IMR-90 (cell line): ENCODE data around the gene CDKL4. TPM values are rescaled to one million over a fixed set of nuclear protein-coding genes. Genes with fewer than 3 reads are reported as not detected.
A peak's percentile ranks its signal among the peaks of the same experiment; 100 is the strongest.

Experiments
- ATAC-seq: fragments of 200-7000 bp; cut with Tn5 transposase; 2 replicates; pipeline ENCODE4 v1.9.1; 2020; ENCODE audit warnings: low read depth, mild to moderate bottlenecking, moderate library complexity
- BruUV-seq: library from RNA; stranded (reverse); fragments of 400-500 nt; replicated peaks from 2 replicates; lab custom pipeline; 2021; lab: Mats Ljungman, UMichigan
- CTCF ChIA-PET: fragments of 300-600 bp; formaldehyde crosslinking; extraction: SDS; loops from one replicate; lab custom pipeline; 2021; ENCODE audit warnings: antibody characterized with exemption; lab: Yijun Ruan, JAX
- POLR2A ChIA-PET: fragments of 300-600 bp; sonication (Branson Sonifier 250); formaldehyde crosslinking; loops from one replicate; lab custom pipeline; 2022; ENCODE audit warnings: antibody characterized with exemption; ENCODE audit not compliant: unreplicated experiment; lab: Charles Lee
- DNase-seq: peaks from one replicate; pipeline ENCODE4 v3.0.0; 2013
- H2AFZ ChIP-seq: replicated peaks from 2 replicates; pipeline ENCODE3; 2013; ENCODE audit warnings: low read length, mild to moderate bottlenecking; ENCODE audit not compliant: poor library complexity
- H2AK5ac ChIP-seq: 2 replicates; pipeline ENCODE4 v1.6.1; 2013; ENCODE audit warnings: low read depth, low read length, inconsistent platforms
- H2AK9ac ChIP-seq: replicated peaks from 2 replicates; pipeline ENCODE3; 2013; ENCODE audit warnings: mild to moderate bottlenecking, low read depth, low read length, moderate library complexity; ENCODE audit not compliant: poor library complexity
- H2BK120ac ChIP-seq: 2 replicates; pipeline ENCODE4 v1.6.1; 2013; ENCODE audit warnings: low read depth, low read length, inconsistent platforms
- H2BK15ac ChIP-seq: 3 replicates; pipeline ENCODE4 v1.6.1; 2013; ENCODE audit warnings: low read depth, low read length, inconsistent platforms
- H2BK20ac ChIP-seq: 2 replicates; pipeline ENCODE4 v1.6.1; 2013; ENCODE audit warnings: low read depth, mild to moderate bottlenecking, inconsistent platforms, low read length, moderate library complexity
- H2BK5ac ChIP-seq: 2 replicates; pipeline ENCODE4 v1.6.1; 2013; ENCODE audit warnings: mild to moderate bottlenecking, low read depth, low read length, inconsistent platforms; ENCODE audit not compliant: poor library complexity, severe bottlenecking
- H3K14ac ChIP-seq: replicated peaks from 2 replicates; pipeline ENCODE4 v1.6.1; 2013; ENCODE audit warnings: low read depth, low read length, inconsistent platforms
- H3K18ac ChIP-seq: 2 replicates; pipeline ENCODE4 v1.6.1; 2013; ENCODE audit warnings: low read depth, low read length, control low read depth
- H3K23ac ChIP-seq: 2 replicates; pipeline ENCODE4 v1.6.1; 2013; ENCODE audit warnings: low read depth, low read length, inconsistent platforms
- H3K27ac ChIP-seq: 2 replicates; pipeline ENCODE4 v1.5.1; 2013; ENCODE audit warnings: mild to moderate bottlenecking, control low read depth, low read length; ENCODE audit not compliant: insufficient read depth
- H3K27me3 ChIP-seq: 2 replicates; pipeline ENCODE4 v1.6.1; 2013; ENCODE audit warnings: low read length; ENCODE audit not compliant: control insufficient read depth, insufficient read depth
- H3K36me3 ChIP-seq: 2 replicates; pipeline ENCODE4 v1.6.1; 2013; ENCODE audit warnings: low read length, mixed read lengths; ENCODE audit not compliant: control insufficient read depth, insufficient read depth
- H3K4ac ChIP-seq: 2 replicates; pipeline ENCODE4 v1.6.1; 2013; ENCODE audit warnings: low read depth, low read length, inconsistent platforms
- H3K4me1 ChIP-seq: 2 replicates; pipeline ENCODE4 v1.6.1; 2013; ENCODE audit warnings: low read length, mixed read lengths; ENCODE audit not compliant: control insufficient read depth, insufficient read depth
- H3K4me2 ChIP-seq: 2 replicates; pipeline ENCODE4 v1.6.1; 2013; ENCODE audit warnings: low read depth, mild to moderate bottlenecking, control low read depth, low read length, moderate library complexity
- H3K4me3 ChIP-seq: 2 replicates; pipeline ENCODE4 v1.5.1; 2013; ENCODE audit warnings: low read depth, mild to moderate bottlenecking, control low read depth, low read length, moderate library complexity; ENCODE audit not compliant: insufficient read depth
- H3K56ac ChIP-seq: 2 replicates; pipeline ENCODE4 v1.6.1; 2013; ENCODE audit warnings: low read length, inconsistent platforms; ENCODE audit not compliant: insufficient read depth; ENCODE audit errors: extremely low read depth
- H3K79me1 ChIP-seq, 2 experiments: 2 replicates each; pipeline ENCODE4 v1.6.1; 2013; ENCODE audit warnings: low read length in 2 of 2, inconsistent platforms in 1 of 2, low read depth in 1 of 2
- H3K9ac ChIP-seq: 2 replicates; pipeline ENCODE4 v1.6.1; 2013; ENCODE audit warnings: low read depth, low read length, control low read depth
- H3K9me1 ChIP-seq: 2 replicates; pipeline ENCODE4 v1.6.1; 2013; ENCODE audit warnings: low read length, inconsistent platforms; ENCODE audit not compliant: insufficient read depth
- H3K9me3 ChIP-seq: 2 replicates; pipeline ENCODE4 v1.6.1; 2013; ENCODE audit warnings: low read length; ENCODE audit not compliant: control insufficient read depth, insufficient read depth
- H4K20me1 ChIP-seq: 2 replicates; pipeline ENCODE4 v1.6.1; 2013; ENCODE audit warnings: low read length, inconsistent platforms; ENCODE audit not compliant: insufficient read depth
- H4K5ac ChIP-seq: 2 replicates; pipeline ENCODE4 v1.6.1; 2013; ENCODE audit warnings: mild to moderate bottlenecking, low read depth, low read length, control low read depth
- H4K8ac ChIP-seq, 2 experiments: 2 replicates each; pipeline ENCODE4 v1.6.1; 2013; ENCODE audit warnings: low read depth in 2 of 2, low read length in 2 of 2, control low read depth in 1 of 2, inconsistent platforms in 1 of 2
- H4K91ac ChIP-seq: 2 replicates; pipeline ENCODE4 v1.6.1; 2013; ENCODE audit warnings: low read depth, low read length, inconsistent platforms; ENCODE audit not compliant: insufficient read depth
- CEBPB ChIP-seq: IDR thresholded peaks from 2 replicates; pipeline ENCODE4 v1.6.1; 2012; ENCODE audit warnings: low read depth, low read length, improper control_type of control experiment
- WGBS, 2 experiments: methylation state at CpG; one replicate each; pipeline versions ENCODE4 v1.1.5 to v1.1.7; 2013; ENCODE audit warnings: missing lambda C conversion rate in 2 of 2; ENCODE audit not compliant: insufficient read length in 1 of 2; ENCODE audit errors: extremely low coverage in 2 of 2; 5-methylcytosine and 5-hydroxymethylcytosine counted together
- dilution Hi-C: fragments of 300-500 bp; cut with HindIII; formaldehyde crosslinking; loops from one replicate; pipeline ENCODE4 v1.14.3; 2018; ENCODE audit warnings: low sequenced_read_pairs; ENCODE audit not compliant: unreplicated experiment
- in situ Hi-C: fragments of 300-500 bp; cut with MboI; formaldehyde crosslinking; loops from 3 replicates; pipeline ENCODE4 v1.14.3; 2019; ENCODE audit warnings: low sequenced_read_pairs, inconsistent platforms, mixed read lengths
- intact Hi-C: fragments of 100-400 bp; cut with micrococcal nuclease; formaldehyde crosslinking; loops from 2 replicates; pipeline ENCODE4 v1.10.0; 2022
- polyA plus RNA-seq, 3 experiments: library from polyadenylated mRNA; depleted of rRNA; stranded (reverse); fragments of >200 nt; gene quantifications; 2 replicates each; pipeline ENCODE4 v1.2.3, GENCODE V29; 2012; ENCODE audit warnings: low replicate concordance in 1 of 3
- total RNA-seq: library from RNA; depleted of rRNA; stranded (reverse); fragments of >200 nt; gene quantifications from 2 replicates; pipeline ENCODE4 v1.2.3, GENCODE V29; 2012
- TF ChIP-seq, protein P1 (sequence below): conservative IDR thresholded peaks from 2 replicates; pipeline ENCODE4 v1.5.1; 2012; ENCODE audit warnings: mild to moderate bottlenecking, low read depth, low read length, improper control_type of control experiment

CDKL4 gene
- total and polyA plus RNA-seq, 2 of the 4 experiments (the other 2 are of a cell fraction): not detected

DNA sequence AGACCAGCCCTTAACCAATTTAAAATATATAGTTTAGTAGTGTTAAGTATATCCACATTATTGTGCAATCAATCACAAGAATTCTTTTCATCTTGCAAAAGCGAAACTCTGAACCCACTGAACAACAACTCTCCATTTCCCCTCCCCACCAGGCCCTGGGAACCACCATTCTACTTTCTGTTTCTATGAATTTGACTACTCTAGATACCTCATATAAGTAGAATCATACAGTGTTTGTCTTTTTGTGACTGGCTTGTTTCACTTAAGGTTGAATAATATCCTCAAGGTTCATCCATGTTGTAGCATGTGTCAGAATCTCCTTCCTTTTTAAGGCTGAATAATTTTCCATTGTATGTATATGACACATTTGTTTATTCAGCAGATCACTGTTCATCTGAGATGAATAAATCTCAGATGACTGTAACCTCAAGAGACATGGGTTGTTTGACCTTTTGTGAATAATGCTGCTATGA is 114.8 kb downstream of the CDKL4 start:
- H3K9ac ChIP-seq: no peak overlapping the region
- H4K8ac ChIP-seq: no peak overlapping the region
- in situ Hi-C loops (no loop called here), intact Hi-C loops (no loop called here), dilution Hi-C loops (no loop called here)
- H3K4me3 ChIP-seq: no peak overlapping the region
- H3K4me1 ChIP-seq: no peaks in the 10 kb centered on the region; the same call in none of the 2 replicates
- H3K27me3 ChIP-seq: no peaks in the 10 kb centered on the region
- no peak overlapping the region for H3K27ac ChIP-seq
- no peak overlapping the region for H3K18ac ChIP-seq
- no peak overlapping the region for H3K56ac ChIP-seq
- H3K23ac ChIP-seq: no peak overlapping the region
- peaks cover 0 to 7% of the 10 kb centered on the region in 2 experiments; a peak in 1 of 4 replicates for H3K79me1 ChIP-seq
- H2AK9ac ChIP-seq: no peak overlapping the region
- no peak overlapping the region for H2BK5ac ChIP-seq
- H3K14ac ChIP-seq: no peak overlapping the region
- no peak overlapping the region for H3K4me2 ChIP-seq
- H3K4ac ChIP-seq: no peak overlapping the region
- H3K9me3 ChIP-seq: no peaks in the 10 kb centered on the region
- no TSS peak for BruUV-seq
- no peak overlapping the region for H4K91ac ChIP-seq
- H2AFZ ChIP-seq: no peak overlapping the region
- no peak overlapping the region for H2BK15ac ChIP-seq
- H4K20me1 ChIP-seq: no peaks in the 10 kb centered on the region
- DNase-seq: no peak
- ChIA-PET POLR2A (no interaction called here), CTCF (no interaction called here)
- no peaks in the 10 kb centered on the region for H3K36me3 ChIP-seq
- H3K9me1 ChIP-seq: no peaks in the 10 kb centered on the region
- no peak overlapping the region for H2BK20ac ChIP-seq
- ATAC-seq: no peak
- WGBS, 2 experiments: no CpG with 5 or more reads among the region's 1 CpG
- TF ChIP-seq, protein P1, sequence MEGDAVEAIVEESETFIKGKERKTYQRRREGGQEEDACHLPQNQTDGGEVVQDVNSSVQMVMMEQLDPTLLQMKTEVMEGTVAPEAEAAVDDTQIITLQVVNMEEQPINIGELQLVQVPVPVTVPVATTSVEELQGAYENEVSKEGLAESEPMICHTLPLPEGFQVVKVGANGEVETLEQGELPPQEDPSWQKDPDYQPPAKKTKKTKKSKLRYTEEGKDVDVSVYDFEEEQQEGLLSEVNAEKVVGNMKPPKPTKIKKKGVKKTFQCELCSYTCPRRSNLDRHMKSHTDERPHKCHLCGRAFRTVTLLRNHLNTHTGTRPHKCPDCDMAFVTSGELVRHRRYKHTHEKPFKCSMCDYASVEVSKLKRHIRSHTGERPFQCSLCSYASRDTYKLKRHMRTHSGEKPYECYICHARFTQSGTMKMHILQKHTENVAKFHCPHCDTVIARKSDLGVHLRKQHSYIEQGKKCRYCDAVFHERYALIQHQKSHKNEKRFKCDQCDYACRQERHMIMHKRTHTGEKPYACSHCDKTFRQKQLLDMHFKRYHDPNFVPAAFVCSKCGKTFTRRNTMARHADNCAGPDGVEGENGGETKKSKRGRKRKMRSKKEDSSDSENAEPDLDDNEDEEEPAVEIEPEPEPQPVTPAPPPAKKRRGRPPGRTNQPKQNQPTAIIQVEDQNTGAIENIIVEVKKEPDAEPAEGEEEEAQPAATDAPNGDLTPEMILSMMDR: no peak
- TF ChIP-seq CEBPB: peak; percentile 89
- H4K5ac ChIP-seq: no peak overlapping the region
- no peak overlapping the region for H2BK120ac ChIP-seq
- no peak overlapping the region for H2AK5ac ChIP-seq
